Neural cell (in vitro differentiated cells): ENCODE measurements around the gene ARMC12. TPM values are rescaled to one million over a fixed set of nuclear protein-coding genes. Genes with fewer than 3 reads are reported as not detected.
"Not testable (repeated sequence)": the region's sequence is repeated elsewhere in the genome, so short reads cannot be mapped to it uniquely, and the experiment has no call there.

ENCODE experiments used
- H2AFZ ChIP-seq: fragments of 200-600, 300-800 bp; sonication (generic), shearing (Covaris generic); 2 replicates; pipeline ENCODE4 v1.6.0; 2014; ENCODE audit warnings: low read depth, mild to moderate bottlenecking, antibody characterized with exemption, low read length, moderate library complexity
- H3F3A ChIP-seq: fragments of 200-600 bp; shearing (Covaris generic); 2 replicates; pipeline ENCODE4 v1.6.1; 2016; ENCODE audit warnings: mild to moderate bottlenecking, moderate library complexity, mixed read lengths, antibody characterized with exemption, low read length; ENCODE audit not compliant: insufficient read depth, poor library complexity, severe bottlenecking
- H3K27ac ChIP-seq: fragments of 200-600, 300-800 bp; sonication (generic), shearing (Covaris generic); 2 replicates; pipeline ENCODE4 v1.5.1; 2014; ENCODE audit warnings: mild to moderate bottlenecking, low read length, moderate library complexity
- H3K27me3 ChIP-seq: fragments of 300-800, 200-600 bp; sonication (generic), shearing (Covaris generic); 2 replicates; pipeline ENCODE4 v1.6.0; 2014; ENCODE audit warnings: mild to moderate bottlenecking, low read depth, low read length, moderate library complexity; ENCODE audit not compliant: insufficient read depth
- H3K36me3 ChIP-seq: fragments of 300-800, 200-600 bp; sonication (generic), shearing (Covaris generic); 2 replicates; pipeline ENCODE4 v1.5.1; 2014; ENCODE audit warnings: mild to moderate bottlenecking, antibody characterized with exemption, low read length, moderate library complexity; ENCODE audit not compliant: insufficient read depth
- H3K4me2 ChIP-seq: fragments of 300-800, 200-600 bp; sonication (generic), shearing (Covaris generic); 2 replicates; pipeline ENCODE4 v1.6.0; 2014; ENCODE audit warnings: mild to moderate bottlenecking, low read length
- H3K4me3 ChIP-seq: fragments of 300-800, 200-600 bp; sonication (generic), shearing (Covaris generic); 2 replicates; pipeline ENCODE4 v1.5.1; 2014; ENCODE audit warnings: mild to moderate bottlenecking, low read length, moderate library complexity
- H3K79me2 ChIP-seq: fragments of 200-600 bp; shearing (Covaris generic); replicated peaks from 2 replicates; pipeline ENCODE4 v1.6.0; 2014; ENCODE audit warnings: mild to moderate bottlenecking, low read length, moderate library complexity; ENCODE audit not compliant: insufficient read depth
- H3K9ac ChIP-seq: fragments of 300-800, 200-600 bp; sonication (generic), shearing (Covaris generic); 2 replicates; pipeline ENCODE4 v1.6.1; 2016; ENCODE audit warnings: mild to moderate bottlenecking, low read length, mixed read lengths
- H3K9me2 ChIP-seq: fragments of 200-600 bp; shearing (Covaris generic); 2 replicates; pipeline ENCODE4 v1.6.1; 2016; ENCODE audit warnings: mild to moderate bottlenecking, low read length, mixed read lengths; ENCODE audit not compliant: insufficient read depth
- H3K9me3 ChIP-seq: fragments of 200-600, 300-800 bp; sonication (generic), shearing (Covaris generic); 2 replicates; pipeline ENCODE4 v1.6.1; 2016; ENCODE audit warnings: mild to moderate bottlenecking, mixed run types, low read length, moderate library complexity, mixed read lengths
- H4K20me1 ChIP-seq: fragments of 200-600 bp; shearing (Covaris generic); 2 replicates; pipeline ENCODE4 v1.6.1; 2016; ENCODE audit warnings: mild to moderate bottlenecking, mixed run types; ENCODE audit not compliant: insufficient read depth
- CTCF ChIP-seq: fragments of 450-650 bp; IDR thresholded peaks from 2 replicates; pipeline ENCODE4 v1.5.1; 2014; ENCODE audit warnings: antibody characterized with exemption, mild to moderate bottlenecking, moderate library complexity; ENCODE audit not compliant: poor library complexity, severe bottlenecking
- EP300 ChIP-seq: fragments of 450-650 bp; conservative IDR thresholded peaks from 2 replicates; pipeline ENCODE4 v1.6.1; 2014; ENCODE audit warnings: antibody characterized with exemption, mild to moderate bottlenecking, moderate library complexity; ENCODE audit not compliant: poor library complexity, severe bottlenecking
- EZH2 ChIP-seq: fragments of 200-600, 300-800 bp; shearing (Covaris generic), sonication (generic); IDR thresholded peaks from 2 replicates; pipeline ENCODE4 v1.6.1; 2014; ENCODE audit warnings: antibody characterized with exemption, low read length, borderline replicate concordance, mild to moderate bottlenecking; ENCODE audit not compliant: insufficient read depth, poor library complexity, severe bottlenecking
- MXI1 ChIP-seq: fragments of 450-650 bp; conservative IDR thresholded peaks from 2 replicates; pipeline ENCODE4 v1.6.1; 2014; ENCODE audit warnings: antibody characterized with exemption, mild to moderate bottlenecking; ENCODE audit not compliant: poor library complexity, severe bottlenecking
- POLR2AphosphoS5 ChIP-seq: IDR thresholded peaks from 2 replicates; pipeline ENCODE4 v1.6.1; 2012
- RAD21 ChIP-seq: fragments of 450-650 bp; conservative IDR thresholded peaks from 2 replicates; pipeline ENCODE4 v1.6.1; 2014; ENCODE audit warnings: antibody characterized with exemption, mild to moderate bottlenecking, moderate library complexity
- REST ChIP-seq: IDR thresholded peaks from 2 replicates; pipeline ENCODE4 v1.6.1; 2012; ENCODE audit warnings: borderline replicate concordance
- SMC3 ChIP-seq: fragments of 450-650 bp; conservative IDR thresholded peaks from 2 replicates; pipeline ENCODE4 v1.6.1; 2014; ENCODE audit warnings: antibody characterized with exemption, mild to moderate bottlenecking, moderate library complexity; ENCODE audit not compliant: poor library complexity
- TAF1 ChIP-seq: IDR thresholded peaks from 2 replicates; pipeline ENCODE4 v1.6.1; 2012; ENCODE audit warnings: low read depth
- polyA plus RNA-seq: library from polyadenylated mRNA; depleted of rRNA; stranded (reverse); fragments of >200 nt; gene quantifications from 2 replicates; pipeline ENCODE4 v1.2.3, GENCODE V29; 2014

The ARMC12 gene
- polyA plus RNA-seq, 1 donor from 2014 or later, result 2.2 TPM

GRCh38 chr6:35688605-35689322 is 48.1 kb upstream of the ARMC12 start, which contains the start of gene FKBP5:
Gene FKBP5 (minus strand): TSS chr6:35688915. CDS start chr6:35642824, 46,091 bp downstream.
- Histone ChIP-seq H3K9ac (peak within 1 kb of the TSS; percentile 26), H2AFZ (no peak within 1 kb of the TSS), H3K27ac (no peak within 1 kb of the TSS)

GRCh38 chr6:35690006-35690405 is 46.8 kb upstream of the ARMC12 start:
- not testable (repeated sequence) for H3K9ac ChIP-seq, H3K79me2 ChIP-seq, H3K36me3 ChIP-seq, H3K4me3 ChIP-seq, H3F3A ChIP-seq, H3K27ac ChIP-seq, H3K9me2 ChIP-seq, H2AFZ ChIP-seq, H3K4me2 ChIP-seq, H3K9me3 ChIP-seq, H4K20me1 ChIP-seq
- H3K27me3 ChIP-seq, result peaks cover 23% of the 10 kb centered on the region

More at GRCh38 chr6:35688605-35689322, 48.1 kb upstream of the ARMC12 start, which contains the start of gene FKBP5:
- no peaks in the 10 kb centered on the region for H3F3A ChIP-seq
- peak within 1 kb of the TSS; percentile 66 for H3K4me3 ChIP-seq
- peaks cover 23% of the 10 kb centered on the region for H3K27me3 ChIP-seq
- no peak for TF ChIP-seq SMC3
- no peak for TF ChIP-seq RAD21
- no peak for TF ChIP-seq CTCF
- TF ChIP-seq MXI1, result no peak
- TF ChIP-seq REST, result no peak
- TF ChIP-seq TAF1, result no peak
- no peak for TF ChIP-seq POLR2AphosphoS5
- TF ChIP-seq EZH2, result no peak
- no peak for TF ChIP-seq EP300
- no peaks in the 10 kb centered on the region for H3K36me3 ChIP-seq
- H3K79me2 ChIP-seq, result peaks cover 3% of the 10 kb centered on the region
- H3K9me3 ChIP-seq, result no peaks in the 10 kb centered on the region
- H4K20me1 ChIP-seq, result no peaks in the 10 kb centered on the region
- peak within 1 kb of the TSS; percentile 55 for H3K4me2 ChIP-seq
- H3K9me2 ChIP-seq, result no peaks in the 10 kb centered on the region
